Brain microvascular endothelial cell (primary cell): ENCODE measurements around the gene PAOX.

Experiments used
- DNase-seq: peaks from one replicate; pipeline ENCODE4 v3.0.0-alpha.2; 2020
- H3K27ac ChIP-seq: fragments of 250-450 bp; sonication (Bioruptor Pico); 2 replicates; pipeline ENCODE4 v1.5.1; 2020; ENCODE audit warnings: mild to moderate bottlenecking, moderate library complexity
- H3K27me3 ChIP-seq: fragments of 250-450 bp; sonication (Bioruptor Pico); replicated peaks from 2 replicates; pipeline ENCODE4 v1.5.1; 2020; ENCODE audit warnings: mild to moderate bottlenecking
- H3K36me3 ChIP-seq: fragments of 250-450 bp; sonication (Bioruptor Pico); replicated peaks from 2 replicates; pipeline ENCODE4 v1.5.1; 2020; ENCODE audit warnings: mild to moderate bottlenecking
- H3K4me3 ChIP-seq: 2 replicates; pipeline ENCODE4 v1.5.1; 2011; ENCODE audit warnings: low read depth, mild to moderate bottlenecking, control low read depth, low read length, moderate library complexity
- CTCF ChIP-seq: IDR thresholded peaks from 2 replicates; pipeline ENCODE4 v1.5.1; 2011; ENCODE audit warnings: low read depth, mild to moderate bottlenecking, moderate library complexity, low read length, control low read depth, inconsistent platforms; ENCODE audit errors: missing control alignments
- in situ Hi-C: cut with HindIII; loops from 2 replicates; pipeline ENCODE4 v1.10.0; 2017; ENCODE audit warnings: low sequenced_read_pairs, low pct_ligation_motif_present

PAOX gene

DNA sequence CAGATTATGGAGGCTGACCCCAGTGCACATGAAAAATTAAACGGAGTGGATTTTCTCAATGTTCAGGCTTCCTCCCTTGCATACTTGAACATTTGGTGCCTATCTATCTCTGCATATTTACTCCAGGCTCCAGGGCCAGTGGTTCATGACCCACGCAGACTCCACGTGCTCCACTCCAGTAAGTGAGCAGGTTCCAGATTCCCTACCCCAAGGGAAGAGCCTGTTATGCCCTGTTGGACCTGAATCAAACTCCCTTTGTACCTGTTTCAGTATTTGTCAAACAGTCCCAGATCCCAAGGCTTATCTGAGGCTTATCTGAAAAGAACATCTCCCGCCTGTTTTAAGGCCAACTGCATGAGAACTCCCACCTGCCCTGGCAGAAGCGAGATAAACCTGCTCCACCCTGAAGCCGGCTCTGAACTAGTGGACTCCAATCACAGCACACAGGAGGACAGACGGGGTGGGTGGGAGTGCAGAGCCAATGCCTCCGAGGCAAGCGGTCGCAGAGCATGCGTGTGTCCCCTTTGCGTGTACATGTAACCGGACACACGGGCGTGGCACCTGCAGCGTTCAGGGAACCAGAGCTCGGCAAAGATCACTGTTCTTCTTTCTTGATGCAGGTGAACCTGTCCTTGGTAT is 19.0 kb upstream of the PAOX start:
- H3K36me3 ChIP-seq, result peaks cover 27% of the 10 kb centered on the region
- in situ Hi-C loops, result no loop called here
- no peaks in the 10 kb centered on the region for H3K27me3 ChIP-seq
- TF ChIP-seq CTCF, result no peak
- H3K4me3 ChIP-seq, result no peak overlapping the region
- H3K27ac ChIP-seq, result no peak overlapping the region
- no peak for DNase-seq

GRCh38 chr10:133361227-133361626 is 17.8 kb upstream of the PAOX start:
- Histone ChIP-seq H3K36me3 (peaks cover 33% of the 10 kb centered on the region), H3K4me3 (no peak overlapping the region), H3K27me3 (no peaks in the 10 kb centered on the region), H3K27ac (no peak overlapping the region)
- in situ Hi-C loops, result no loop called here
- DNase-seq, result no peak
- no peak for TF ChIP-seq CTCF

DNA sequence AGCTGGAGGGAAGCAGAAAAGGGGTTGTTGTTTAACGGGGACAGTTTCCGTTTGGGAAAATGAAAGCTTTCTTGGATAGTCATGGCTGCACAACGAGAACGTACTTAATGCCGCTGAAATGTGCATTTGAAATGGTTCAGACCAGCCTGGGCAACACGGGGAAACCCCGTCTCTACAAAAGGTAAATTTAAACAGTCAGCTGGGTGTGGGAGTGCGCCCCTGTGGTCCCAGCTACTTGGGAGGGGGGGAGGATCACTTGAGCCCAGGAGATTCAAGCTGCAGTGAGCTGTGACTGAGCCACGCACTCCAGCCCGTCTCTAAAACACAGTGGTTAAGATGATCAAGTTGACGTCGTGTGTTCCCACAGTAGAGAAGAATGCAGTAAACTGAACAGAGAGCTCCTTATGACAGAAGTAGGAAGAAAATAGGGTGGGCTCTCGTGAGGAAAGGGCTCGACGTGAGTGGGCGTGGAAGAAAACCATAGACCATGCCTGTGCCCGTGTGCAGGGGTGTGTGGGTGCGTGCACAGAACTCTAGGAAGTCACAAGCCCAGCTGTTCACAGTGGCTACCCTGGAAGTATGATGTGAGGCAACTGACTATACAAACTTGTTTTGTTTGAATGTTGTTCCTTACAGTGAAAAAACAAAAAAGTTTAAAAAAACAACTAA is 17.2 kb upstream of the PAOX start:
- H3K27me3 ChIP-seq, result no peaks in the 10 kb centered on the region
- peaks cover 37% of the 10 kb centered on the region for H3K36me3 ChIP-seq
- H3K27ac ChIP-seq, result no peak overlapping the region
- no peak overlapping the region for H3K4me3 ChIP-seq
- in situ Hi-C loops, result no loop called here
- DNase-seq, result no peak
- no peak for TF ChIP-seq CTCF

- H3K27ac ChIP-seq, result no peak overlapping the region
- peaks cover 39% of the 10 kb centered on the region for H3K36me3 ChIP-seq
- DNase-seq, result no peak
- in situ Hi-C loops, result no loop called here
- no peak for TF ChIP-seq CTCF
- no peaks in the 10 kb centered on the region for H3K27me3 ChIP-seq
- no peak overlapping the region for H3K4me3 ChIP-seq
These were observed 16.2 kb upstream of the PAOX start for GRCh38 chr10:133362846-133363245.

DNA sequence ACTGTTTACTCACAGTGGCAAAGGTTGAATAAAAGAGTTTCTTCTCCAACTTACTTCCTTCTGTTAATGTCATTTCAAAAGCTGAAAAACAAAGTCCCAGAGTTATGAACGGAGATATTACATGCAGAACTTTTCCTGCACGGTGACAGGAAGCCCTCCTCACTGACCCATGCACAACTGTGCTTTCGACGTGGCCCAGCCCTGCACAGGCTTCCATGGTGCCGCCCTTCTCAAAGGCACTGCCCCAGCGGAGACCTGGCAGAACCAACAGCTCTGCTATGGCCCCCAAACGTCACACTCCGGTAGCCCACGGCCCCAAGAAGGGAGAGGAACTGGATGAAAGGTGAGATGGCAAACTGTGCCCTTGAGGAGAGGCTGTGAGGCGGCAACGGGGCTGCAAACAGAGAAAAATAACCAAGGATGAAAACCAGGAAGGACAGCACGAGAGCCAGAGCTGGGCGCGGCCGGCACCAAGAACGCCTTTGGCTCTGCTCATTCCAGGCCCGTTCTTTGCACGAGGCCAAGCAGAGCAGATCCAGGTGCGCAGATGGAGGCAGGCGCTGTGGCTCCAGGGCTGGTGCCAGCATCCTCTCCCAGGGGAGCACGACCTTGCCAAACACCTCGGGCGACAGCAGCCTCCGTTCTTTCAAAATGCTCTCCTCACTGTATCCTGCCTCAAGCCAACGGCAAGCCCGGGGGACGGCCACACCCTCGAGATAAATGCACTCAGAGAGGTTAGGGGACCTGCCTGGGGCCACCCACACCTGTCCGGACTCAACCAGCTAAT is 14.2 kb upstream of the PAOX start:
- no peak for TF ChIP-seq CTCF
- no peak overlapping the region for H3K27ac ChIP-seq
- in situ Hi-C loops, result no loop called here
- DNase-seq, result no peak
- H3K27me3 ChIP-seq, result no peaks in the 10 kb centered on the region
- H3K4me3 ChIP-seq, result no peak overlapping the region
- peaks cover 53% of the 10 kb centered on the region for H3K36me3 ChIP-seq
